Measurements from ENCODE around the gene CCDC110. TPM values are rescaled to one million over a fixed set of nuclear protein-coding genes. Genes with fewer than 3 reads are reported as not detected.

The CCDC110 gene
- polyA plus RNA-seq, 1 experiment, result 1.1 TPM

DNA sequence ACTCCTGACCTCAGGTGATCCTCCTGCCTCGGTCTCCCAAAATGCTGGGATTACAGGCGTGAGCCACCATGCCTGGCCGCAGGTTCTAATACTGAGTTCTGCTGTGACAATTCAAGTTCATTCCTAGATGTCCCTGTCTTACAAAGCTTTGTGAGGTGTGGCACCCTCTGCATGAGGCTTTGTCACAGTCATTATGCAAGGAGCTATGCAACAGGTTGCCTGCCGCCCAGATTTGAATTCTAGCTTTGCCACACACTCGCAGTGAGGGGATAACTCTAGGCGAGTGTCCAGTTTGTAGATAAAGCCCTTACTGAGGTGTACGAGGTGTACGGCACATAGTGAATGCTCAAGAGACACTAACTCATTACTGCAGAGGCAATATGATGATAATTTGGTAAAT is 3.5 kb downstream of the CCDC110 start:
- H3K27me3 ChIP-seq (ENCODE audit: control insufficient read depth, insufficient read depth, low read length), result peaks cover 15% of the 10 kb centered on the region
- TF ChIP-seq, protein P1, sequence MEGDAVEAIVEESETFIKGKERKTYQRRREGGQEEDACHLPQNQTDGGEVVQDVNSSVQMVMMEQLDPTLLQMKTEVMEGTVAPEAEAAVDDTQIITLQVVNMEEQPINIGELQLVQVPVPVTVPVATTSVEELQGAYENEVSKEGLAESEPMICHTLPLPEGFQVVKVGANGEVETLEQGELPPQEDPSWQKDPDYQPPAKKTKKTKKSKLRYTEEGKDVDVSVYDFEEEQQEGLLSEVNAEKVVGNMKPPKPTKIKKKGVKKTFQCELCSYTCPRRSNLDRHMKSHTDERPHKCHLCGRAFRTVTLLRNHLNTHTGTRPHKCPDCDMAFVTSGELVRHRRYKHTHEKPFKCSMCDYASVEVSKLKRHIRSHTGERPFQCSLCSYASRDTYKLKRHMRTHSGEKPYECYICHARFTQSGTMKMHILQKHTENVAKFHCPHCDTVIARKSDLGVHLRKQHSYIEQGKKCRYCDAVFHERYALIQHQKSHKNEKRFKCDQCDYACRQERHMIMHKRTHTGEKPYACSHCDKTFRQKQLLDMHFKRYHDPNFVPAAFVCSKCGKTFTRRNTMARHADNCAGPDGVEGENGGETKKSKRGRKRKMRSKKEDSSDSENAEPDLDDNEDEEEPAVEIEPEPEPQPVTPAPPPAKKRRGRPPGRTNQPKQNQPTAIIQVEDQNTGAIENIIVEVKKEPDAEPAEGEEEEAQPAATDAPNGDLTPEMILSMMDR (IDR thresholded peaks at IDR 0.05; ENCODE audit: low read depth, low read length), result no peak
- ChIA-PET POLR2A (no interaction called here), CTCF (interaction anchor here (1.1 kb wide), 1 partner anchor 570 kb away, joined by 5 read pairs; no protein-coding TSS in a partner anchor)
- no peak for DNase-seq (ENCODE audit: low read depth, low spot score)
- H3K4me3 ChIP-seq (ENCODE audit: low read depth, low read length), result no peak overlapping the region
- H3K9me3 ChIP-seq (ENCODE audit: control insufficient read depth, insufficient read depth, low read length), result no peaks in the 10 kb centered on the region; the same call in 1 of the 2 replicates
- H3K27ac ChIP-seq (ENCODE audit: low read depth, low read length), result no peak overlapping the region

DNA sequence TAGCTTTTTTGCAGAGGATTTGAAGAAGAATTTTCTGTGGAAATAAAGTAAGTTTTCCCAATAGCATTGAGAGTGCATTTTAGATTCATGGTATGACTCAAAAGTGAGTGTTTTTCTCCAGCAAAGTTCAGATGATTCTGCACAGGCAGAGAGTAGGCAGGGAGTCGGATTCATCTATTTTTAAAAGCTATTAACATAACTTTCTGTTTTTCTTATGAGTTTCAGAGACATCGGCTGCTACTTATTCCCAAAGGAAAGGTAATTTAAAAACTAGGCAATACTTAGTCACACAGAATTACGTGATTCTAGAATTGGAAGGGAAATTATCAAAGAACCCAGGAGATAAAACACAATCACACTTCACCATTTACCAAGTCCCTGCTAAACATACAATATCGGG is 4.4 kb downstream of the CCDC110 start:
- Histone ChIP-seq H3K27ac (ENCODE audit: low read depth, low read length) (no peak overlapping the region), H3K4me3 (ENCODE audit: low read depth, low read length) (no peak overlapping the region), H3K9me3 (ENCODE audit: control insufficient read depth, insufficient read depth, low read length) (no peaks in the 10 kb centered on the region; the same call in 1 of the 2 replicates), H3K27me3 (ENCODE audit: control insufficient read depth, insufficient read depth, low read length) (peaks cover 15% of the 10 kb centered on the region)
- TF ChIP-seq, protein P1 (IDR thresholded peaks at IDR 0.05; ENCODE audit: low read depth, low read length), result no peak
- DNase-seq (ENCODE audit: low read depth, low spot score), result no peak
- POLR2A ChIA-PET, result no interaction called here
- CTCF ChIA-PET, result interaction anchor here (0.6 to 1.8 kb wide), 3 partner anchors 36 to 570 kb away, joined by 4 to 5 read pairs (median 5); no protein-coding TSS in a partner anchor

DNA sequence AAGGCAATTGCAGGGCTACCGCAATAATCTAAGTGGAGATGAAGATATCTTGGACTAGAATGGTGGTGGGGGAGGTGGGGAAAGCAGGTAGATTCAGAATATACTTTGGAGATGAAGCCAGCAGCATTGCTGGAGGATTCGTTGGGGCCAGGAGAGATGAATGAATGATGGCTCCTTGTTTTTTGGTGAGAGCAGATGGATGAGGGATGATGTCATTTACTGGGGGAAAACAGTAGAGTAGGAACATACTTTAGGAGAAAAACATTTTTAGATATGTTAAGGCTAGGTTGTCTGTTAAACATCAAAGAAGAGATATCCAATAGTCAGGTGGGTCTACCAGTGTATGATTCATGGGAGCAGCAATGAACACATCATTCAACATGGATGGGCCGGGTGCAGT is 5.8 kb downstream of the CCDC110 start:
- Histone ChIP-seq H3K27me3 (ENCODE audit: control insufficient read depth, insufficient read depth, low read length) (peaks cover 13% of the 10 kb centered on the region), H3K27ac (ENCODE audit: low read depth, low read length) (no peak overlapping the region), H3K4me3 (ENCODE audit: low read depth, low read length) (no peak overlapping the region), H3K9me3 (ENCODE audit: control insufficient read depth, insufficient read depth, low read length) (no peaks in the 10 kb centered on the region)
- no peak for DNase-seq (ENCODE audit: low read depth, low spot score)
- ChIA-PET CTCF (interaction anchor here (1.0 to 1.8 kb wide), 2 partner anchors 40 to 132 kb away, joined by 3 to 4 read pairs; partner anchors contain the start of gene UFSP2), POLR2A (interaction anchor here (0.9 kb wide), 1 partner anchor 132 kb away, joined by 3 read pairs; no protein-coding TSS in a partner anchor)
- TF ChIP-seq, protein P1 (IDR thresholded peaks at IDR 0.05; ENCODE audit: low read depth, low read length), result no peak

DNA sequence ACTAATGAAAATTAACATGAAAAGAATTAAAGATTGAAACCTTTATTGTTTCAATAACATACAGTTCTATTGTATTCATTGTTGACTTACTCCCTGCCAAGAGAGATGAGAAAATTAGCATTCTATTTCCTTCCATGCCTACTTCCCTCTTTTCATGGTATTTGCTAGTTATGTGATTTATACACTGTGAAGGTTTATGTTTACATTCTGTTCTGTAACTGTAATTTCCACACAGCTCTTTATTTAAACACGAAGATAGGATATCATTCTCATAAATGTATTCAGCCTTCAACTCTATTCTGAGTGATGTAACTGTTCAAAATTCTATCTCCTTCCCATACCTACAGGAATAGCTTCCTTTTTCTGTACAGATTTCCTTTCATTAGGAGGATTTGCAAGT is 6.6 kb downstream of the CCDC110 start:
- Histone ChIP-seq H3K27me3 (ENCODE audit: control insufficient read depth, insufficient read depth, low read length) (peaks cover 9% of the 10 kb centered on the region), H3K27ac (ENCODE audit: low read depth, low read length) (no peak overlapping the region), H3K4me3 (ENCODE audit: low read depth, low read length) (no peak overlapping the region), H3K9me3 (ENCODE audit: control insufficient read depth, insufficient read depth, low read length) (no peaks in the 10 kb centered on the region)
- ChIA-PET CTCF (interaction anchor here (1.0 to 2.2 kb wide), 2 partner anchors 39 to 133 kb away, joined by 3 to 13 read pairs; partner anchors contain the start of gene UFSP2), POLR2A (interaction anchor here (0.9 to 1.4 kb wide), 2 partner anchors 39 to 132 kb away, joined by 3 read pairs; partner anchors contain the start of gene UFSP2)
- TF ChIP-seq, protein P1 (IDR thresholded peaks at IDR 0.05; ENCODE audit: low read depth, low read length), result no peak
- DNase-seq (ENCODE audit: low read depth, low spot score), result no peak

GRCh38 chr4:185464183-185464582 is 7.3 kb downstream of the CCDC110 start:
- peaks cover 4% of the 10 kb centered on the region for H3K27me3 ChIP-seq (ENCODE audit: control insufficient read depth, insufficient read depth, low read length)
- CTCF ChIA-PET, result interaction anchor here (0.7 to 2.2 kb wide), 2 partner anchors 134 to 574 kb away, joined by 4 to 13 read pairs; no protein-coding TSS in a partner anchor
- no peak for DNase-seq (ENCODE audit: low read depth, low spot score)
- POLR2A ChIA-PET, result interaction anchor here (1.4 kb wide), 1 partner anchor 38 kb away, joined by 3 read pairs; the partner anchor contains the start of gene UFSP2
- H3K9me3 ChIP-seq (ENCODE audit: control insufficient read depth, insufficient read depth, low read length), result no peaks in the 10 kb centered on the region
- no peak overlapping the region for H3K27ac ChIP-seq (ENCODE audit: low read depth, low read length)
- H3K4me3 ChIP-seq (ENCODE audit: low read depth, low read length), result no peak overlapping the region
- TF ChIP-seq, protein P1 (IDR thresholded peaks at IDR 0.05; ENCODE audit: low read depth, low read length), result no peak
